Coronary artery (tissue), 2 donors: ENCODE data around the gene SERINC5.

Experiments
- DNase-seq: peaks from one replicate; pipeline ENCODE4 v3.0.0-alpha.2; 2017; ENCODE audit warnings: low spot score
- H3K27ac ChIP-seq, 2 donors: fragments of 200-600 bp; sonication (generic); one replicate each; pipeline ENCODE4 v1.5.1; 2016 to 2019
- H3K4me3 ChIP-seq: fragments of 200-600 bp; sonication (generic); 2 replicates; pipeline ENCODE4 v1.5.1; 2016; ENCODE audit warnings: mild to moderate bottlenecking, moderate library complexity
- TF ChIP-seq, protein P1 (sequence below): fragments of 200-600 bp; sonication (generic); IDR thresholded peaks from one replicate; pipeline ENCODE4 v1.5.1; 2019; ENCODE audit warnings: antibody characterized with exemption

Gene SERINC5

GRCh38 chr5:80105698-80106439 lies 150.0 kb downstream of the SERINC5 start:
- Histone ChIP-seq H3K4me3 (no peak overlapping the region), H3K27ac (no peak overlapping the region)
- no peak for DNase-seq
- TF ChIP-seq, protein P1, sequence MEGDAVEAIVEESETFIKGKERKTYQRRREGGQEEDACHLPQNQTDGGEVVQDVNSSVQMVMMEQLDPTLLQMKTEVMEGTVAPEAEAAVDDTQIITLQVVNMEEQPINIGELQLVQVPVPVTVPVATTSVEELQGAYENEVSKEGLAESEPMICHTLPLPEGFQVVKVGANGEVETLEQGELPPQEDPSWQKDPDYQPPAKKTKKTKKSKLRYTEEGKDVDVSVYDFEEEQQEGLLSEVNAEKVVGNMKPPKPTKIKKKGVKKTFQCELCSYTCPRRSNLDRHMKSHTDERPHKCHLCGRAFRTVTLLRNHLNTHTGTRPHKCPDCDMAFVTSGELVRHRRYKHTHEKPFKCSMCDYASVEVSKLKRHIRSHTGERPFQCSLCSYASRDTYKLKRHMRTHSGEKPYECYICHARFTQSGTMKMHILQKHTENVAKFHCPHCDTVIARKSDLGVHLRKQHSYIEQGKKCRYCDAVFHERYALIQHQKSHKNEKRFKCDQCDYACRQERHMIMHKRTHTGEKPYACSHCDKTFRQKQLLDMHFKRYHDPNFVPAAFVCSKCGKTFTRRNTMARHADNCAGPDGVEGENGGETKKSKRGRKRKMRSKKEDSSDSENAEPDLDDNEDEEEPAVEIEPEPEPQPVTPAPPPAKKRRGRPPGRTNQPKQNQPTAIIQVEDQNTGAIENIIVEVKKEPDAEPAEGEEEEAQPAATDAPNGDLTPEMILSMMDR: no peak

DNA sequence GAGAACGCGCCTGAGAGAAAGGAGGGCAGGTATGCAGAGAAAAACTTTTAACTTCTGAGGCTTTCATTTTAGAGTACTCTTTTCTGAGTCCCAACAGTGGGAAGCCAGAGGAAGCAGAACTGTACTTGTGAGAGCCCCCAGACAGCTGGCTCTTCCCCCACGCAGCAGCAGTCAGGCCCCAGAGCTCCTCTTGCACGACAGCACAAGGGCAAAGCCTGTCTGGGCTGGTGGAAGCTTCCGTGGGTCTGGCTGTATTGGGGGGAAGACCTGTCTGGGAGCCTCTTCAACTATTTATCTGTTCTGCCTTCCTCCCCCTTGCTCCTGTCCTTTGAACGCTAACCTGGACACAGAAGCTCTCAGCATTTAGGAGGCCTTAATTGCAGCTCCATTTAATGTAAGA lies 152.5 kb downstream of the SERINC5 start:
- H3K27ac ChIP-seq: no peak overlapping the region
- H3K4me3 ChIP-seq: no peak overlapping the region
- DNase-seq: no peak
- TF ChIP-seq, protein P1: no peak

DNA sequence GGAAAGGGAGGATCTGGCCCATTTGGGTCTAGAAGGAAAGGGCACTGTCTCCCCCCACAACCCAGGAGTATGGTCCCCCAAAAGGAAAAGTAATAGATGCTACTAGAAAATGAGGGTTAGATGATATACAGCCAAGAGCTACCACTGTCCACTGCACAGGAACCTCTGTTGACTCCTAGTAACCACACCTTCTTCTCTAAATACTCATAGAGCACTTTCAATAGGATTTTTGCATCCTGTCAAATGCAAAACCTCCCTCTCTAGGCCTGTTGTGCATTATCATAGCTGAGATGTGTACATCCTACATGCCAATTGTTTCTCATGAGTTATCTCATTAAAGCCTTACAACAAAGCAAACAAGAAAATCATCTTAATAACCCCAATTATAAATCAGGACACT lies 153.9 kb downstream of the SERINC5 start:
- TF ChIP-seq, protein P1: no peak
- no peak for DNase-seq
- H3K4me3 ChIP-seq: no peak overlapping the region
- no peak overlapping the region for H3K27ac ChIP-seq

DNA sequence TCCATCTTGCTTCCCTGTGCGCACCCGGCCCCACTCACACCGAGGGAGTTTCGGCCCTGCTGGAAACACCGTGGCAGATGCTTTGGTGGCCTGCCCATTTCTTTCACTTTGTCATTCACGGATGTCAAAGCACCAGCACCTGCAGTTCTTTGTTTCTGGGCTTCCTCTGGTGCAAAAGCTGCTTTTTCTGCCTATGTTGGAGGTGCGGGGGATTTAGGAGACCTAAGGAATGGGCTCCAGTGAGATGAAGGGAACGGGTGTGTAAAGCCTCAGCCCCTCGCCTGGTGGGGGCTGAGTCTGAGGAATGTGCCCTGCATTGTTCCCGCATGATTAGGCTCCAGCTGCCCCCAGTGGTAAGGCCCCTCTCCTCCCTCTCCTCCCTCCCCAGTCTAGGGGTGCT lies 158.4 kb downstream of the SERINC5 start:
- no peak overlapping the region for H3K4me3 ChIP-seq
- no peak overlapping the region for H3K27ac ChIP-seq
- TF ChIP-seq, protein P1: no peak
- no peak for DNase-seq

GRCh38 chr5:80094236-80094738 lies 161.6 kb downstream of the SERINC5 start:
- TF ChIP-seq, protein P1: no peak
- H3K27ac ChIP-seq: no peak overlapping the region
- DNase-seq: no peak

DNA sequence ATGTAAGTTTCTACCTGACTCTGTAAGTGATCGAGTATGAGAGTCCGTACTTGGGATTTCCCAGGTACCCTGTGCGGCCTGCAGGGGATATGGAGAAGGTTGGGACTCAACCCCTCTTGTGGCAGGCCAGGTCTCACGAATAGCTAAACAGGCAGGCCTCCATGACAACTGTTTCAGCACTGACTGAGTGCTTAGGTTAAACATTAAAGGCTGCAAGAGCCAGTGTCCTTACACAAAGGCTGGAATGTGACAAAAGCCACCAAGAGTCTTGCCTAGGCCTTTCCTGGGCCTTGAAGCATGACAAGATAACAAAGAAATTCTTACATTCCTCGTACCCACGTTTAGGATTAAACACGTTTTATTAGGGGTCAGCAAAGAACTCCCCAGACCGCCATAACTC lies 162.1 kb downstream of the SERINC5 start:
- Histone ChIP-seq H3K27ac (no peak overlapping the region), H3K4me3 (no peak overlapping the region)
- DNase-seq: no peak
- TF ChIP-seq, protein P1: no peak

More at GRCh38 chr5:80094236-80094738, 161.6 kb downstream of the SERINC5 start:
- no peak overlapping the region for H3K4me3 ChIP-seq

DNA sequence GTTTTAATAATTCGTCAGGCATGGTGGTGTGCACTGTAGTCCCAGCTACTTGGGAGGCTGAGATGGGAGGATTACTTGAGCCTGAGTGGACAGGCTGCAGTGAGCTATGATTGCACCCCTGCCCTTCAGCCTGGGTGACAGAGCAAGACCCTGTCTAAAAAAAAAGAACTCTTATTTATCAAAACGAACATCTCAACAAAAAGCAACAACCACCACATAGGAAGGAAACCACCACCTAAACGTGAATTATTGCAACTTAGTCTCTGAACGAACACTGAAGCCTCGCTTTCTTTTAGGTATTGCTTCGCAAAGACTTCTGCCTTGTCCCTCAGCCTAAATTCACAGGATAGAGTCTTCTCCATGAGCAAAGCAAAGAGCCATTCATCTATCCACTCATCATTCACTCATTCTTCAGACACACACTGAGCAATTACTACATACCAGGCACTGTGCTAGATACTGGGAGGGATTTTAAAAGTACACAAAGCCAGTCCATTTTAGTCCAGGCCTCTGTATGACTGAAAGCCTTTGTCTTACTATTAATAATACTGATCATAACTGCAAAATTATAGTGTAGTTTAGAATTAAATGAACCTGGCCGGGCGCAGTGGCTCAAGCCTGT lies 163.3 kb downstream of the SERINC5 start:
- TF ChIP-seq, protein P1: no peak
- DNase-seq: no peak
- H3K4me3 ChIP-seq: no peak overlapping the region
- no peak overlapping the region for H3K27ac ChIP-seq
